ENCODE results near the gene NAA60. TPM values are rescaled to one million over a fixed set of nuclear protein-coding genes. Genes with fewer than 3 reads are reported as not detected.

NAA60 gene
- polyA plus RNA-seq, 1 of the 3 experiments (the other 2 are of a cell fraction): 17.2 TPM

- Histone ChIP-seq H3F3A (replicated peaks; ENCODE audit: insufficient read depth) (no peaks in the 10 kb centered on the region), H3K9me2 (no peaks in the 10 kb centered on the region), H2AFZ (ENCODE audit: low read depth) (no peak overlapping the region), H3K4me2 (no peak overlapping the region), H3K36me3 (replicated peaks in 1 of 2; ENCODE audit: control insufficient read depth in 1 of 2, insufficient read depth in 2 of 2, low read length in 1 of 2) (peaks cover 2 to 39% of the 10 kb centered on the region in 2 experiments), H3K4me1 (ENCODE audit: control insufficient read depth in 1 of 2, insufficient read depth in 2 of 2, low read depth in 1 of 2, low read length in 1 of 2) (peaks cover 0 to 3% of the 10 kb centered on the region in 2 experiments; a peak in 1 of 4 replicates), H3K79me2 (ENCODE audit: insufficient read depth) (no peaks in the 10 kb centered on the region), H3K27ac (ENCODE audit: low read depth in 2 of 2, low read length in 1 of 2) (no peak overlapping the region), H4K20me1 (ENCODE audit: insufficient read depth) (no peaks in the 10 kb centered on the region), H3K4me3 (ENCODE audit: low read depth in 2 of 2, low read length in 1 of 2) (no peak overlapping the region), H3K9ac (no peak overlapping the region), H3K27me3 (ENCODE audit: insufficient read depth) (no peaks in the 10 kb centered on the region), H3K9me3 (no peaks in the 10 kb centered on the region)
- DNase-seq: no peak
- 77% methylated on average over 9 of the region's 13 CpGs for WGBS (ENCODE audit: low lambda C conversion rate)
- POLR2A ChIA-PET: no interaction called here
- TF ChIP-seq YY1 (IDR thresholded peaks at IDR 0.05; ENCODE audit: low read depth) (no peak), MXI1 (IDR thresholded peaks at IDR 0.05; ENCODE audit: low read depth, low read length) (no peak), EP300 (IDR thresholded peaks at IDR 0.05; ENCODE audit: borderline replicate concordance in 1 of 2, low read depth in 1 of 2, low read length in 1 of 2) (no peak)
- CTCF ChIA-PET: interaction anchor here (0.9 kb wide), 1 partner anchor 12 kb away, joined by 4 read pairs; the partner anchor contains the start of gene CLUAP1
Measured at GRCh38 chr16:3488801-3489200, 45.3 kb downstream of the NAA60 start.

GRCh38 chr16:3490911-3491629 is 47.6 kb downstream of the NAA60 start:
- Histone ChIP-seq H3F3A (replicated peaks; ENCODE audit: insufficient read depth) (no peaks in the 10 kb centered on the region), H2AFZ (ENCODE audit: low read depth) (no peak overlapping the region), H3K9me3 (no peaks in the 10 kb centered on the region), H3K9ac (no peak overlapping the region), H3K79me2 (ENCODE audit: insufficient read depth) (no peaks in the 10 kb centered on the region), H3K4me1 (ENCODE audit: control insufficient read depth in 1 of 2, insufficient read depth in 2 of 2, low read depth in 1 of 2, low read length in 1 of 2) (peaks cover 0 to 3% of the 10 kb centered on the region in 2 experiments; a peak in 1 of 4 replicates), H3K4me2 (no peak overlapping the region), H3K9me2 (no peaks in the 10 kb centered on the region), H4K20me1 (ENCODE audit: insufficient read depth) (no peaks in the 10 kb centered on the region), H3K36me3 (replicated peaks in 1 of 2; ENCODE audit: control insufficient read depth in 1 of 2, insufficient read depth in 2 of 2, low read length in 1 of 2) (peaks cover 0 to 17% of the 10 kb centered on the region in 2 experiments), H3K4me3 (ENCODE audit: low read depth in 2 of 2, low read length in 1 of 2) (no peak overlapping the region), H3K27me3 (ENCODE audit: insufficient read depth) (no peaks in the 10 kb centered on the region), H3K27ac (ENCODE audit: low read depth in 2 of 2, low read length in 1 of 2) (no peak overlapping the region)
- WGBS (ENCODE audit: low lambda C conversion rate): 71% methylated on average over 11 of the region's 17 CpGs
- DNase-seq: no peak
- 0 out of 2 replicates have a peak, but pooled peaks have one; percentile 13 for TF ChIP-seq RAD21 (IDR thresholded peaks at IDR 0.05; ENCODE audit: low read length)
- TF ChIP-seq CTCF (IDR thresholded peaks at IDR 0.05): no peak
- CTCF ChIA-PET: no interaction called here
- POLR2A ChIA-PET: no interaction called here

- H4K20me1 ChIP-seq (ENCODE audit: insufficient read depth): no peaks in the 10 kb centered on the region
- POLR2A ChIA-PET: no interaction called here
- DNase-seq: no peak
- peaks cover 0 to 3% of the 10 kb centered on the region in 2 experiments; a peak in 1 of 4 replicates for H3K4me1 ChIP-seq (ENCODE audit: control insufficient read depth in 1 of 2, insufficient read depth in 2 of 2, low read depth in 1 of 2, low read length in 1 of 2)
- no peak overlapping the region for H2AFZ ChIP-seq (ENCODE audit: low read depth)
- no peak overlapping the region for H3K4me3 ChIP-seq (ENCODE audit: low read depth in 2 of 2, low read length in 1 of 2)
- H3K9ac ChIP-seq: no peak overlapping the region
- WGBS (ENCODE audit: low lambda C conversion rate): 100% methylated on average over 3 of the region's 10 CpGs
- CTCF ChIA-PET: interaction anchor here (0.6 kb wide), 1 partner anchor 126 kb away, joined by 3 read pairs; no protein-coding TSS in a partner anchor
- H3K9me3 ChIP-seq: no peaks in the 10 kb centered on the region
- H3K36me3 ChIP-seq (replicated peaks in 1 of 2; ENCODE audit: control insufficient read depth in 1 of 2, insufficient read depth in 2 of 2, low read length in 1 of 2): peaks cover 0 to 9% of the 10 kb centered on the region in 2 experiments
- no peaks in the 10 kb centered on the region for H3F3A ChIP-seq (replicated peaks; ENCODE audit: insufficient read depth)
- no peaks in the 10 kb centered on the region for H3K79me2 ChIP-seq (ENCODE audit: insufficient read depth)
- H3K27me3 ChIP-seq (ENCODE audit: insufficient read depth): no peaks in the 10 kb centered on the region
- no peak overlapping the region for H3K27ac ChIP-seq (ENCODE audit: low read depth in 2 of 2, low read length in 1 of 2)
- no peak overlapping the region for H3K4me2 ChIP-seq
- no peaks in the 10 kb centered on the region for H3K9me2 ChIP-seq
- TF ChIP-seq JUND (IDR thresholded peaks at IDR 0.05): no peak
- no peak for TF ChIP-seq NRF1 (IDR thresholded peaks at IDR 0.05; ENCODE audit: low read depth, low read length)
- no peak for TF ChIP-seq RCOR1 (IDR thresholded peaks at IDR 0.05; ENCODE audit: low read length)
- TF ChIP-seq POLR2AphosphoS5 (IDR thresholded peaks at IDR 0.05; ENCODE audit: low read depth, low read length): no peak
- TF ChIP-seq CTCF (IDR thresholded peaks at IDR 0.05): no peak
- TF ChIP-seq USF2 (IDR thresholded peaks at IDR 0.05; ENCODE audit: borderline replicate concordance, low read depth, low read length): no peak
- TF ChIP-seq CHD2 (IDR thresholded peaks at IDR 0.05; ENCODE audit: low read length, partially characterized antibody): no peak
- TF ChIP-seq NFIC (IDR thresholded peaks at IDR 0.05; ENCODE audit: borderline replicate concordance): no peak
- TF ChIP-seq RXRA (IDR thresholded peaks at IDR 0.05; ENCODE audit: borderline replicate concordance, low read depth): no peak
- TF ChIP-seq YY1 (IDR thresholded peaks at IDR 0.05; ENCODE audit: low read depth): no peak
- TF ChIP-seq USF1 (IDR thresholded peaks at IDR 0.05; ENCODE audit: borderline replicate concordance, low read depth): no peak
- TF ChIP-seq SMC3 (IDR thresholded peaks at IDR 0.05; ENCODE audit: low read depth, low read length): no peak
Measured at GRCh38 chr16:3492356-3492755, 48.9 kb downstream of the NAA60 start.
